HepG2 (cell line): Measurements from ENCODE around the gene CAMTA2. TPM values are rescaled to one million over a fixed set of nuclear protein-coding genes. Genes with fewer than 3 reads are reported as not detected.

Experiments used
- EED ChIP-seq: sonication (generic); formaldehyde crosslinking; IDR thresholded peaks from 2 replicates; pipeline ENCODE4 v1.5.0; 2020; ENCODE audit warnings: mild to moderate bottlenecking, missing genetic modification reagents
- HNRNPH1 ChIP-seq: fragments of 200-400 bp; formaldehyde crosslinking; optimal IDR thresholded peaks from 2 replicates; pipeline ENCODE3; 2017; ENCODE audit warnings: mild to moderate bottlenecking, low read depth, low read length
- KLF9 ChIP-seq: IDR thresholded peaks from 2 replicates; pipeline ENCODE4 v1.6.1; 2016; ENCODE audit warnings: low read depth
- PRMT3 ChIP-seq: sonication (generic); formaldehyde crosslinking; IDR thresholded peaks from 2 replicates; pipeline ENCODE4 v1.8.1; 2022; ENCODE audit warnings: low read depth, mild to moderate bottlenecking, moderate library complexity, missing genetic modification reagents, borderline replicate concordance
- SIX1 ChIP-seq: sonication (generic); formaldehyde crosslinking; IDR thresholded peaks from 2 replicates; pipeline ENCODE4 v1.4.0; 2020; ENCODE audit warnings: missing genetic modification reagents, borderline replicate concordance
- SMARCE1 ChIP-seq: fragments of 450-650 bp; IDR thresholded peaks from 2 replicates; pipeline ENCODE4 v1.6.1; 2017; ENCODE audit warnings: borderline replicate concordance
- SOX5 ChIP-seq: IDR thresholded peaks from 2 replicates; pipeline ENCODE4 v1.6.1; 2016; ENCODE audit warnings: borderline replicate concordance
- STAG1 ChIP-seq: sonication (generic); formaldehyde crosslinking; IDR thresholded peaks from 2 replicates; pipeline ENCODE4 v1.4.0; 2020; ENCODE audit warnings: missing genetic modification reagents
- THAP9 ChIP-seq: sonication (generic); formaldehyde crosslinking; IDR thresholded peaks from 2 replicates; pipeline ENCODE4; 2020; ENCODE audit warnings: missing genetic modification reagents, mild to moderate bottlenecking, borderline replicate concordance
- ZBTB14 ChIP-seq: sonication (generic); formaldehyde crosslinking; IDR thresholded peaks from 2 replicates; pipeline ENCODE4 v1.4.0; 2020; ENCODE audit warnings: missing genetic modification reagents
- ZEB1 ChIP-seq: IDR thresholded peaks from 2 replicates; pipeline ENCODE4 v1.6.1; 2012; ENCODE audit warnings: mild to moderate bottlenecking, low read depth, inconsistent platforms; ENCODE audit not compliant: insufficient replicate concordance
- ZFX ChIP-seq: sonication (generic); formaldehyde crosslinking; IDR thresholded peaks from 2 replicates; pipeline ENCODE4 v1.4.0; 2020; ENCODE audit warnings: mild to moderate bottlenecking, low read depth, missing genetic modification reagents, moderate library complexity
- ZNF224 ChIP-seq: sonication (generic); formaldehyde crosslinking; IDR thresholded peaks from 2 replicates; pipeline ENCODE4 v1.5.0; 2020; ENCODE audit warnings: mild to moderate bottlenecking, missing genetic modification reagents
- ZNF282 ChIP-seq: fragments of 450-650 bp; IDR thresholded peaks from 2 replicates; pipeline ENCODE4 v1.6.1; 2018; ENCODE audit not compliant: partially characterized antibody
- ZNF576 ChIP-seq: sonication (generic); formaldehyde crosslinking; IDR thresholded peaks from 2 replicates; pipeline ENCODE4 v1.4.0; 2020; ENCODE audit warnings: mild to moderate bottlenecking, missing genetic modification reagents
- ZNF615 ChIP-seq: sonication (generic); formaldehyde crosslinking; IDR thresholded peaks from 2 replicates; pipeline ENCODE4 v1.5.0; 2020; ENCODE audit warnings: mild to moderate bottlenecking, missing genetic modification reagents, borderline replicate concordance
- polyA plus RNA-seq, 8 experiments: library from polyadenylated mRNA; depleted of rRNA in 3 of 8; stranded (reverse) in 7 of 8; unstranded in 1 of 8; fragments of >200 nt; fragmentation: Illumina TruSeq in 4 of 8; extraction: Trizol in 4 of 8; gene quantifications; 2 replicates each; pipeline versions ENCODE4 v1.2.1 to v1.2.3, GENCODE V29; 2011 to 2016; ENCODE audit warnings: low read depth in 4 of 8, missing spikeins in 1 of 8, mixed read lengths in 1 of 8; ENCODE audit not compliant: insufficient read depth in 1 of 8
- total RNA-seq, 5 experiments: library from RNA; depleted of rRNA; stranded (reverse); fragments of >200 nt; fragmentation: Illumina TruSeq; extraction: Trizol; gene quantifications; 2 replicates each; pipeline ENCODE4 v1.2.3, GENCODE V29; 2016; ENCODE audit warnings: low read depth in 1 of 5
- TF ChIP-seq, protein P1 (sequence below): sonication (generic); formaldehyde crosslinking; IDR thresholded peaks from 2 replicates; pipeline ENCODE4 v1.4.0; 2020; ENCODE audit warnings: missing genetic modification reagents
- TF ChIP-seq, protein P2 (sequence below): sonication (generic); formaldehyde crosslinking; IDR thresholded peaks from 2 replicates; pipeline ENCODE4 v1.4.0; 2020; ENCODE audit warnings: missing genetic modification reagents, mild to moderate bottlenecking, borderline replicate concordance

The CAMTA2 gene
- total and polyA plus RNA-seq, 2 of the 13 experiments (the other 11 are each of a cell fraction or from before 2014, with no cell fraction given), result 4.1 to 7.1 TPM

GRCh38 chr17:4997302-4998026 lies 10.0 kb upstream of the CAMTA2 start, which contains the start of the genes INCA1 and KIF1C (continued):
- TF ChIP-seq, protein P1, sequence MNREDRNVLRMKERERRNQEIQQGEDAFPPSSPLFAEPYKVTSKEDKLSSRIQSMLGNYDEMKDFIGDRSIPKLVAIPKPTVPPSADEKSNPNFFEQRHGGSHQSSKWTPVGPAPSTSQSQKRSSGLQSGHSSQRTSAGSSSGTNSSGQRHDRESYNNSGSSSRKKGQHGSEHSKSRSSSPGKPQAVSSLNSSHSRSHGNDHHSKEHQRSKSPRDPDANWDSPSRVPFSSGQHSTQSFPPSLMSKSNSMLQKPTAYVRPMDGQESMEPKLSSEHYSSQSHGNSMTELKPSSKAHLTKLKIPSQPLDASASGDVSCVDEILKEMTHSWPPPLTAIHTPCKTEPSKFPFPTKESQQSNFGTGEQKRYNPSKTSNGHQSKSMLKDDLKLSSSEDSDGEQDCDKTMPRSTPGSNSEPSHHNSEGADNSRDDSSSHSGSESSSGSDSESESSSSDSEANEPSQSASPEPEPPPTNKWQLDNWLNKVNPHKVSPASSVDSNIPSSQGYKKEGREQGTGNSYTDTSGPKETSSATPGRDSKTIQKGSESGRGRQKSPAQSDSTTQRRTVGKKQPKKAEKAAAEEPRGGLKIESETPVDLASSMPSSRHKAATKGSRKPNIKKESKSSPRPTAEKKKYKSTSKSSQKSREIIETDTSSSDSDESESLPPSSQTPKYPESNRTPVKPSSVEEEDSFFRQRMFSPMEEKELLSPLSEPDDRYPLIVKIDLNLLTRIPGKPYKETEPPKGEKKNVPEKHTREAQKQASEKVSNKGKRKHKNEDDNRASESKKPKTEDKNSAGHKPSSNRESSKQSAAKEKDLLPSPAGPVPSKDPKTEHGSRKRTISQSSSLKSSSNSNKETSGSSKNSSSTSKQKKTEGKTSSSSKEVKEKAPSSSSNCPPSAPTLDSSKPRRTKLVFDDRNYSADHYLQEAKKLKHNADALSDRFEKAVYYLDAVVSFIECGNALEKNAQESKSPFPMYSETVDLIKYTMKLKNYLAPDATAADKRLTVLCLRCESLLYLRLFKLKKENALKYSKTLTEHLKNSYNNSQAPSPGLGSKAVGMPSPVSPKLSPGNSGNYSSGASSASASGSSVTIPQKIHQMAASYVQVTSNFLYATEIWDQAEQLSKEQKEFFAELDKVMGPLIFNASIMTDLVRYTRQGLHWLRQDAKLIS (CRISPR knock-in tag), result no peak
- TF ChIP-seq EED (CRISPR knock-in tag), result no peak; the same call in 1 of the 2 replicates
- peak; percentile 83 for TF ChIP-seq ZFX
- TF ChIP-seq, protein P2, sequence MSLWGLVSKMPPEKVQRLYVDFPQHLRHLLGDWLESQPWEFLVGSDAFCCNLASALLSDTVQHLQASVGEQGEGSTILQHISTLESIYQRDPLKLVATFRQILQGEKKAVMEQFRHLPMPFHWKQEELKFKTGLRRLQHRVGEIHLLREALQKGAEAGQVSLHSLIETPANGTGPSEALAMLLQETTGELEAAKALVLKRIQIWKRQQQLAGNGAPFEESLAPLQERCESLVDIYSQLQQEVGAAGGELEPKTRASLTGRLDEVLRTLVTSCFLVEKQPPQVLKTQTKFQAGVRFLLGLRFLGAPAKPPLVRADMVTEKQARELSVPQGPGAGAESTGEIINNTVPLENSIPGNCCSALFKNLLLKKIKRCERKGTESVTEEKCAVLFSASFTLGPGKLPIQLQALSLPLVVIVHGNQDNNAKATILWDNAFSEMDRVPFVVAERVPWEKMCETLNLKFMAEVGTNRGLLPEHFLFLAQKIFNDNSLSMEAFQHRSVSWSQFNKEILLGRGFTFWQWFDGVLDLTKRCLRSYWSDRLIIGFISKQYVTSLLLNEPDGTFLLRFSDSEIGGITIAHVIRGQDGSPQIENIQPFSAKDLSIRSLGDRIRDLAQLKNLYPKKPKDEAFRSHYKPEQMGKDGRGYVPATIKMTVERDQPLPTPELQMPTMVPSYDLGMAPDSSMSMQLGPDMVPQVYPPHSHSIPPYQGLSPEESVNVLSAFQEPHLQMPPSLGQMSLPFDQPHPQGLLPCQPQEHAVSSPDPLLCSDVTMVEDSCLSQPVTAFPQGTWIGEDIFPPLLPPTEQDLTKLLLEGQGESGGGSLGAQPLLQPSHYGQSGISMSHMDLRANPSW, result no peak; the same call in 1 of the 2 replicates
- TF ChIP-seq THAP9 (CRISPR knock-in tag), result peak; percentile 46; the same call in 1 of the 2 replicates
- TF ChIP-seq SIX1 (CRISPR knock-in tag), result no peak
- no peak for TF ChIP-seq PRMT3 (CRISPR knock-in tag)
- peak; percentile 91 for TF ChIP-seq ZBTB14 (CRISPR knock-in tag)
- TF ChIP-seq HNRNPH1, result no peak
- peak; percentile 34; the same call in 1 of the 2 replicates for TF ChIP-seq SOX5 (CRISPR knock-in tag)
- TF ChIP-seq STAG1, result no peak
- no peak for TF ChIP-seq ZEB1
- TF ChIP-seq ZNF576 (CRISPR knock-in tag), result no peak
- TF ChIP-seq ZNF615, result no peak
- TF ChIP-seq ZNF282, result no peak
- TF ChIP-seq KLF9 (CRISPR knock-in tag), result no peak
- no peak for TF ChIP-seq SMARCE1
- no peak for TF ChIP-seq ZNF224 (CRISPR knock-in tag)
